Suprapubic skin (tissue), 4 donors: Measurements from ENCODE around the gene CALB2. TPM values are rescaled to one million over a fixed set of nuclear protein-coding genes. Genes with fewer than 3 reads are reported as not detected.

Experiments
- DNase-seq, 2 donors: peaks; one replicate each; pipeline ENCODE4 v3.0.0-alpha.2; 2019; ENCODE audit warnings: low spot score in 2 of 2
- H3K27ac ChIP-seq: fragments of 200-600 bp; sonication (generic); one replicate; pipeline ENCODE4 v1.5.1; 2019
- H3K27me3 ChIP-seq: fragments of 200-600 bp; sonication (generic); one replicate; pipeline ENCODE4 v1.5.1; 2019
- H3K36me3 ChIP-seq: fragments of 200-600 bp; sonication (generic); one replicate; pipeline ENCODE4 v1.5.1; 2019
- H3K4me1 ChIP-seq: fragments of 200-600 bp; sonication (generic); one replicate; pipeline ENCODE4 v1.5.1; 2019
- H3K4me3 ChIP-seq: fragments of 200-600 bp; sonication (generic); one replicate; pipeline ENCODE4 v1.5.1; 2019; ENCODE audit warnings: mild to moderate bottlenecking
- H3K9me3 ChIP-seq: fragments of 200-600 bp; sonication (generic); one replicate; pipeline ENCODE4 v1.5.1; 2019
- EP300 ChIP-seq: sonication (generic); formaldehyde crosslinking; IDR thresholded peaks from one replicate; pipeline ENCODE4 v1.6.1; 2017; ENCODE audit warnings: antibody characterized with exemption
- POLR2A ChIP-seq, 2 donors: fragments of 450-650 bp; IDR thresholded peaks; one replicate each; pipeline ENCODE4 v1.6.1; 2017; ENCODE audit warnings: antibody characterized with exemption in 2 of 2, mild to moderate bottlenecking in 2 of 2, moderate library complexity in 2 of 2
- POLR2AphosphoS5 ChIP-seq, 3 donors: sonication (generic); formaldehyde crosslinking; IDR thresholded peaks; one replicate each; pipeline ENCODE4 v1.6.1; 2017; ENCODE audit warnings: antibody characterized with exemption in 3 of 3
- WGBS: methylation state at CpG from one replicate; pipeline ENCODE4 v1.1.5; 2018; 5-methylcytosine and 5-hydroxymethylcytosine counted together
- total RNA-seq, 4 donors: library from RNA; depleted of rRNA; stranded (reverse); fragments of >200 nt; gene quantifications; one replicate each; pipeline ENCODE4 v1.1.0, GENCODE V29; 2016
- TF ChIP-seq, protein P1 (sequence below), 2 donors: fragments of 200-600 bp in 1 of 2; fragments of 450-650 bp in 1 of 2; sonication (generic) in 1 of 2; IDR thresholded peaks; one replicate each; pipeline ENCODE4 v1.5.1; 2016 to 2019; ENCODE audit warnings: antibody characterized with exemption in 2 of 2, mild to moderate bottlenecking in 1 of 2, moderate library complexity in 1 of 2

Gene CALB2
- total RNA-seq, 4 donors from 2014 or later, result 4.3 to 7.7 (median 5.6) TPM

DNA sequence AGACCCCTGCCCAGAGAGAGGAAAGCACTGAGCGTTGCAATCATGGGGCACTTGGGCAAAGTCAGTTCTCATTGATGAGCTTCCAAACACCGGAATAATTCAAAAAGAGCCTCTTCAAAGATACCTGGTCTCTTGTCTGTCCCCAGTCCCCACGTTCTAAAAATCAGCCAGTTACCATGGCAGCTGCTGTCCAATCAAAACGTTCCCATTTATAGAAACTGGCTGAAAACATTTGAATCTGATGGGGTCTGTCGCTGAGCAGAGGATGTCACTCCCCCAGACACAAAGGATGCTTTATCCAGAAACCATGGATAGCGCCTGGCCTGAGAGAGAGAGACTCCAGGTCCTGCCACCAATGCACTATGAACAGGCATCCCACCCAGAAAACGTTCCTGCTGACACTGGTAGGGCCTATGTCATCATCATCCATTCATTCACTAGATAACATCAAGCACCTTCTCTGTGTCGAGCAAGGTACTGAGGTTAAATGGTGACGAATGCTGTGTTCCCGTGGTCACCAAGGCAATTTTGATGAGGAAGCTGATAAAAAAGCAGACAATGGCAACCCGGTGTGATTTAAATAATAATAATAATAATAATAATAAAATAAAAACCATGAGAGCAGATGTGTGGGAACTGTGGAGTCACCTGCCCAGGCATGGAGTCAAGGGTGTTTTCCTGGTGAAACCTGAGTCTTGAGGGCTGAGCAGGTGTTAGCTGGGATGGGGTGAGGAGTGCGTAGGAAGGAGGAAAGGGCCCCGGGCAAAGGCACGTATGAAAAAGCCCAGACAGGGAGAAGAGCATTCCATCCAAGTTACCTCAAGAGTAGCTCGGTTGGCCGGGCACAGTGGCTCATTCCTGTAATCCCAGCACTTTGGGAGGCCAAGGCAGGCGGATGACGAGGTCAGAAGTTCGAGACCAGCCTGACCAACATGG, 19.0 kb upstream of the CALB2 start:
- TF ChIP-seq POLR2A (IDR thresholded peaks at IDR 0.05), result no peak
- TF ChIP-seq EP300, result no peak
- TF ChIP-seq, protein P1, sequence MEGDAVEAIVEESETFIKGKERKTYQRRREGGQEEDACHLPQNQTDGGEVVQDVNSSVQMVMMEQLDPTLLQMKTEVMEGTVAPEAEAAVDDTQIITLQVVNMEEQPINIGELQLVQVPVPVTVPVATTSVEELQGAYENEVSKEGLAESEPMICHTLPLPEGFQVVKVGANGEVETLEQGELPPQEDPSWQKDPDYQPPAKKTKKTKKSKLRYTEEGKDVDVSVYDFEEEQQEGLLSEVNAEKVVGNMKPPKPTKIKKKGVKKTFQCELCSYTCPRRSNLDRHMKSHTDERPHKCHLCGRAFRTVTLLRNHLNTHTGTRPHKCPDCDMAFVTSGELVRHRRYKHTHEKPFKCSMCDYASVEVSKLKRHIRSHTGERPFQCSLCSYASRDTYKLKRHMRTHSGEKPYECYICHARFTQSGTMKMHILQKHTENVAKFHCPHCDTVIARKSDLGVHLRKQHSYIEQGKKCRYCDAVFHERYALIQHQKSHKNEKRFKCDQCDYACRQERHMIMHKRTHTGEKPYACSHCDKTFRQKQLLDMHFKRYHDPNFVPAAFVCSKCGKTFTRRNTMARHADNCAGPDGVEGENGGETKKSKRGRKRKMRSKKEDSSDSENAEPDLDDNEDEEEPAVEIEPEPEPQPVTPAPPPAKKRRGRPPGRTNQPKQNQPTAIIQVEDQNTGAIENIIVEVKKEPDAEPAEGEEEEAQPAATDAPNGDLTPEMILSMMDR (IDR thresholded peaks at IDR 0.05), result no peak
- no peak overlapping the region for H3K4me3 ChIP-seq
- DNase-seq, result no peak
- no peaks in the 10 kb centered on the region for H3K9me3 ChIP-seq
- WGBS, result 56% methylated on average over 19 of the region's 19 CpGs
- H3K27me3 ChIP-seq, result peaks cover 16% of the 10 kb centered on the region
- H3K36me3 ChIP-seq, result no peaks in the 10 kb centered on the region
- no peak overlapping the region for H3K27ac ChIP-seq
- no peaks in the 10 kb centered on the region for H3K4me1 ChIP-seq

DNA sequence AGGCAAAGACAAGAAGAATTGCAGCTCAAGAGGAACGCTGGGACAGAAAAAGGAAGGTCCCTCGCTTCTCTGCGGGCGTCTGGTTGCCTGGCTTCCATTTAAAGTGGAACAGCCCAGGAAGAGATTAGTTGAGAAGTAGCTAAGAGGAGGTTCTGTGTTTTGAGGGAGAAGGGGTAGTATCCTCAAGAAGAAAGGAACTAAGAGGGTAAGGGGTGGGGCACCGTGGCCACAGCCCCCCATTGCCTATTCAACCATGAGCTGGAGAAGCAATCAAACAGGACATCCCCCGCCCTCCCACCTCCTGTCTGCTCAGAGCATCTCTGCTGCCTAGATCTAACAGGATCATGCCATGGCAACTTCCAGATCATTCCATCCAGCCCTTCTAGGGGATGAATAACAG, 18.1 kb upstream of the CALB2 start:
- H3K4me1 ChIP-seq, result no peaks in the 10 kb centered on the region
- no peaks in the 10 kb centered on the region for H3K9me3 ChIP-seq
- TF ChIP-seq, protein P1 (IDR thresholded peaks at IDR 0.05), result no peak
- TF ChIP-seq EP300 (no peak), POLR2A (IDR thresholded peaks at IDR 0.05) (no peak), POLR2AphosphoS5 (IDR thresholded peaks at IDR 0.05) (no peak)
- H3K27ac ChIP-seq, result no peak overlapping the region
- H3K4me3 ChIP-seq, result no peak overlapping the region
- H3K27me3 ChIP-seq, result peaks cover 24% of the 10 kb centered on the region
- 85% methylated on average over 6 of the region's 6 CpGs for WGBS
- no peaks in the 10 kb centered on the region for H3K36me3 ChIP-seq
- DNase-seq, result no peak

DNA sequence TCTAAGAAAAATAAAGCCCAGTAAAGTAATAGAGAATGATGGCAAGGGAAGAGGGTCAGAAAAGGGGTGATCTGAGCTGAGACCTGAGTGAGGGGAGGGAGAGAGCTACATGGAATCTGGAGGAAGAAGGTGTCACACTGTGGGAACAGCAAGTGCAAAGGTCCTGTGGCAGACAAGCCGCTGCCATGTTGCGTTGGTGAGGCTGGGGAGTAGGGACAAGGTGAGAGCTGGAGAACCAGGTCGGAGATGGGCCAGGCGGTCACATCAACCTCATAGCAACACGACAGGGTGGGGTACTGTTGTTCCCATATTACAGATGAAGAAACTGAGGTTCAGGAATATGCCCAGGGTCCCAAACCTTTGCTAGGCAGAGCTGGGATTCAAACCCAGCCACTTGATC, 16.6 kb upstream of the CALB2 start:
- TF ChIP-seq POLR2A (IDR thresholded peaks at IDR 0.05), result no peak
- TF ChIP-seq POLR2AphosphoS5 (IDR thresholded peaks at IDR 0.05), result no peak
- TF ChIP-seq EP300, result no peak
- TF ChIP-seq, protein P1 (IDR thresholded peaks at IDR 0.05), result no peak

DNA sequence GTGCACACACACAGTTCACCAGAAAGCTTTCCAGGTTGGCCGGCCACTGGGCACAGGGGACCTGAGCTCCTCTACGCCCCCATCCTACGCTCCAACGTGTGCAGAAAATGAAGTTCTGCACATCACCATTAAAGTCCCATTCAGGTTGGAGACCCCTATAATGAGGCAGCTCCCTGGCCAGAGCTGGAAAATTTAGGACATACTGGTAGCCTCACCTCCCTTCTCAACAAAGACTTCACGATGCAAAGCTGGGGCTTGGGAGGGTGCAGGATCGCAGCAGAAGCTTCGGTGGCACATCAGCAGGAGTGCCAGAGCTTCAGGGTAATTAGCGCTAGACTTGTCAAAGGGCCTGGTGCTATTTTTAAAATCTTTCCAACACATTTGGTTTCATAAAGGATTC, 15.4 kb upstream of the CALB2 start:
- H3K9me3 ChIP-seq, result no peaks in the 10 kb centered on the region
- H3K36me3 ChIP-seq, result no peaks in the 10 kb centered on the region
- no peak overlapping the region for H3K4me3 ChIP-seq
- DNase-seq, result no peak
- H3K27me3 ChIP-seq, result peaks cover 29% of the 10 kb centered on the region
- no peak overlapping the region for H3K27ac ChIP-seq
- H3K4me1 ChIP-seq, result no peaks in the 10 kb centered on the region
- 75% methylated on average over 7 of the region's 8 CpGs for WGBS
- TF ChIP-seq EP300 (no peak), POLR2A (IDR thresholded peaks at IDR 0.05) (no peak)
- TF ChIP-seq, protein P1 (IDR thresholded peaks at IDR 0.05), result no peak

More for the DNA sequence above, 16.6 kb upstream of the CALB2 start:
- DNase-seq, result no peak
- Histone ChIP-seq H3K4me1 (no peaks in the 10 kb centered on the region), H3K4me3 (no peak overlapping the region), H3K27ac (no peak overlapping the region), H3K9me3 (no peaks in the 10 kb centered on the region), H3K36me3 (no peaks in the 10 kb centered on the region), H3K27me3 (peaks cover 27% of the 10 kb centered on the region)
- 88% methylated on average over 5 of the region's 5 CpGs for WGBS

DNA sequence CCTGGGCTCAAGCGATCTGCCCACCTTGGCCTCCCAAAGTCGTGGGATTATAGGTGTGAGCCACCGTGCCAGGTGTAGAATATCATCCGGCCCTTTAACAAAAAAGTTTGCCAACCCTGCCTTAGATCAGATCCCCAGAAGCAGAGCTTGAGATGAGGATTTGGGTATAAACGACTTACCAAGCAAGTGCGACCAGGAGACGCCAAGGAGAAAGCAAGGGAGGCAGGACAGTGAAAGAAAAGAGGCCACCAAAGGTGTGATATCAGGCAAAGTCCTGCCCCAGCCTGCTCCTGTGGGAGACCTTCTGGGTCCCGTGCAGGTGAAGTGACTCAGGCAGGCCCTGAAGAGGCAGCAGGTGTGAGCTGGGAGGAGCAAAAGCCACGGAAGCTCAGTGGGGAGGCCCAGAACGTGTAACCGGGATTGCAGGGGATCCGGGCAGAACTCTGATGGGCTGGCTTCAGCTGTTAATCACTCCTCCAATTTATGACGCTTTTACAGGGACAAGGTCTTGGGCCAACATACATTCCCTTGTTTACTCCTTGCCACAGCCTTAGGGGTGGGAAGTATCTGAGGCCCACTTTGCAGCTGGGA, 14.1 kb upstream of the CALB2 start:
- H3K36me3 ChIP-seq, result no peaks in the 10 kb centered on the region
- TF ChIP-seq POLR2AphosphoS5 (IDR thresholded peaks at IDR 0.05) (no peak), EP300 (no peak), POLR2A (IDR thresholded peaks at IDR 0.05) (no peak)
- TF ChIP-seq, protein P1 (IDR thresholded peaks at IDR 0.05), result no peak
- no peak for DNase-seq
- no peaks in the 10 kb centered on the region for H3K9me3 ChIP-seq
- H3K4me1 ChIP-seq, result no peaks in the 10 kb centered on the region
- WGBS, result 56% methylated on average over 10 of the region's 13 CpGs
- H3K4me3 ChIP-seq, result no peak overlapping the region
- H3K27me3 ChIP-seq, result peaks cover 28% of the 10 kb centered on the region
- H3K27ac ChIP-seq, result no peak overlapping the region
